Measurements from ENCODE around the gene CNPY3.
"Not testable (repeated sequence)": the region's sequence is repeated elsewhere in the genome, so short reads cannot be mapped to it uniquely, and the experiment has no call there.

Gene CNPY3

DNA sequence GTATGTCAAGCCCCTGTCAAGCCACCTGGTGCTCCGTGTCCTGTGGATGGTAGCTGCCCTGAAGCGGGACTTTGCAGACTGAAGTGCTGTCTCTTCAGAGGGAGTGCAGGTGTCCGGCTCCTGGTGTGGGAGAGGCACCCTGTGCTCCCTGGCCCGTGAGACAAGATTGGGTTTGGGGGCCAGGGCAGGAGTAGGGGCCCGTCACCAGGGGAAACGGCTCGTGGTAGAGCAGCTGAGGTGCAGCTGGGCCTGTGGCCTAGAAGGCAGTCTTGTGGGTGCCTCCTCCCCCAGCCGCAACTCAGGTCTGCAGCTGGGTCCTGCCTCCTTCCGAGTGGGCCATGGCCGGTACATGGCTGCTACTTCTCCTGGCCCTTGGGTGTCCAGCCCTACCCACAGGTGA is 13.5 kb upstream of the CNPY3 start, which contains the start of gene PTCRA:
TSS of gene PTCRA (plus strand) at position 322 of the 400 bp plus-strand sequence. CDS start at position 339, 17 bp downstream.
- no peak for DNase-seq (ENCODE audit: low spot score)
- FAIRE-seq = no peak

- no peak for FAIRE-seq
- no peak for DNase-seq (ENCODE audit: low spot score)
These were observed 13.0 kb upstream of the CNPY3 start for GRCh38 chr6:42916288-42916687.

- DNase-seq (ENCODE audit: low spot score) (no peak), FAIRE-seq (no peak)
These were observed 7.5 kb upstream of the CNPY3 start for GRCh38 chr6:42921801-42922200.

- FAIRE-seq (no peak), DNase-seq (ENCODE audit: low spot score) (no peak)
These were observed 5.6 kb upstream of the CNPY3 start for GRCh38 chr6:42923666-42924065.

DNA sequence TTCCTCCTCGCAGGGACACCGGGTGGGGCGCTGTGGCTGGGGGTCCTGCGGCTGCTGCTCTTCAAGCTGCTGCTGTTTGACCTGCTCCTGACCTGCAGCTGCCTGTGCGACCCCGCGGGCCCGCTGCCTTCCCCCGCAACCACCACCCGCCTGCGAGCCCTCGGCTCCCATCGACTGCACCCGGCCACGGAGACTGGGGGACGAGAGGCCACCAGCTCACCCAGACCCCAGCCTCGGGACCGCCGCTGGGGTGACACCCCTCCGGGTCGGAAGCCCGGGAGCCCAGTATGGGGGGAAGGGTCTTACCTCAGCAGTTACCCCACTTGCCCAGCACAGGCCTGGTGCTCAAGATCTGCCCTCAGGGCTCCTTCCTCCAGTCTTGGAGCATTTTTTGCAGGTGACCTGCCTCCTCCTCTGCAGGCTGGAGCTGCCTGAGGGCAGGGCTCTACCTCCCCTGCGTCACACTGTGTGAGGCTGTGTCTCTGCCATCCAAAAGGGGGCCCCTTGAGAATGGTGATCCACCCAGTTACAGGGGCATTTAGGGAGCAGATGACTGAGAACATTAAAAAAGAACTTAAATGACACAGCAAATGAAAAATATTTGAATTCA is 3.9 kb upstream of the CNPY3 start:
- no peak for FAIRE-seq

GRCh38 chr6:42929821-42930360 is 611 bp downstream of the CNPY3 start:
- DNase-seq (ENCODE audit: low spot score) = peak; percentile 28
- no peak for FAIRE-seq

More for the DNA sequence above, 3.9 kb upstream of the CNPY3 start:
- no peak for DNase-seq (ENCODE audit: low spot score)

- no peak for FAIRE-seq
- DNase-seq (ENCODE audit: low spot score) = no peak
These were observed 3.1 kb downstream of the CNPY3 start for GRCh38 chr6:42932412-42932811.

DNA sequence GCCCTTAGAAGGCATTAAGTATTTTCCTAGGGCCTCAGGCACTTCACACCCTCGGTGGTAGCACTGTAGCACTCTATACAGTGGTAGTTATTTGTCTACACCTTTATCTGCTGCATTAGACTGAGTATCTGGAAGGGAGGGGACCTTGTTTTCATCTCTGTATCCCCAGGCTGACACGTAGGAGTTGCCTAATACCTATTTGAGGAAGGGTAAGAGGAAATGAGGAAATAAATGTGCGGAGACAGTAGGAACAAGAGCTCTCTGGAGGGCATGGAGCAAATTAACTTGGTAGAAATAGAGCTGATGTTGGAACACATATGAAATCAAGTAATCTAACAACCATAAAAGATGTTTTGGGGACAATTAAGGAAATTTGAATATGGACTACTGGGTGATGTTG is 3.9 kb downstream of the CNPY3 start:
- no peak for FAIRE-seq
- DNase-seq (ENCODE audit: low spot score) = no peak

GRCh38 chr6:42935322-42935721 is 6.0 kb downstream of the CNPY3 start:
- DNase-seq (ENCODE audit: low spot score) (no peak), FAIRE-seq (no peak)

DNA sequence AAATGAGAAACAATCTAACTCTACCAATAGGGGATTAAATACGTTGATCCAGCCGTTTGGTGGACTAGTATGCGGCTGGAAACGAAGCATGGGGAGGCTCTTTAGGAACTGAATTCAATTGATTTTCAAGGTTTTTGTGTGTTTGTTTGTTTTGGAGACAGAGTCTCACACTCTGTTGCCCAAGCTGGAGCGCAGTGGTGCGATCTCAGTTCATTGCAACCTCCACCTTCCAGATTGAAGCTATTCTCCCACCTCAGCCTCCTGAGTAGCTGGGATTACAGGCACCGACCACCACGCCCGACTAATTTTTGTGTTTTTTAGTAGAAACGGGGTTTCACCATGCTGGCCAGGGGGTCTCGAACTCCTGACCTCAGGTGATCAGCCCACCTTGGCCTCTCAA is 7.1 kb downstream of the CNPY3 start:
- DNase-seq (ENCODE audit: low spot score) (no peak), FAIRE-seq (no peak)

DNA sequence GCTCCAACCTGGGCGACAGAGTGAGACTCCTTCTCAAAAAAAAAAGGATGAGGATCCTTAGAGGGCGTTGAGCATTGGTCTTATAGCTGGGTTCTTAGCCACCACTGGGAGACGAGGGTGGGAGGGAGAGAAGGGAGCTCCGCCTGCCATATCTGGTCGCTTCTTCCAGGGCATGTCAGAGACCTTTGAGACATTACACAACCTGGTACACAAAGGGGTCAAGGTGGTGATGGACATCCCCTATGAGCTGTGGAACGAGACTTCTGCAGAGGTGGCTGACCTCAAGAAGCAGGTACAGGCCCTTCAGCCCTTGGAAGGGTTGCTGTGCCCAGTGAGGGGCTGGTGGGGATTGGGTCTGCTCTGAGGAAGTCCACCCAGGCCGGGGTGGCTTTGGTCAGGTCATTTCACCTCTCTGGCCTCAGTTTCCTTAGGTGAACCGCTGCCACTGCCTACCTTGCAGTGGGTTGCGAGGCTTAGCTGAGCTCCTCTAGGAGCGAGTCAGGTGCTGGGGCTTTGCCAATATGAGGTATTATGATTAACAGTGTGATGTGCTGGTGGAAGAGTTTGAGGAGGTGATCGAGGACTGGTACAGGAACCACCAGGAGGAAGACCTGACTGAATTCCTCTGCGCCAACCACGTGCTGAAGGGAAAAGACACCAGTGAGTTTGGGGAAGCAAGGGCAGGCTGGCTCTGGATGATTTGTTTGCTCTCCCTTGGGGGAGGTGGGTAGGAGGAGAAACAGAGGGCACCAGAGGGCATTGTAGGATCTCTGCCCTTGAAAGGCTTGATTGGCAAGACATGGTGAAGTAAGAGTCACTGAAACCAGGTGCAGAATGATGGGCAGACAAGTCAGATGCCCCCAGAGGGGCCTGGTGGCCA is 8.5 kb downstream of the CNPY3 start:
- no peak for FAIRE-seq
- no peak for DNase-seq (ENCODE audit: low spot score)

- DNase-seq (ENCODE audit: low spot score) (no peak), FAIRE-seq (no peak)
These were observed 9.1 kb downstream of the CNPY3 start for GRCh38 chr6:42938428-42938796.

- FAIRE-seq = no peak
- no peak for DNase-seq (ENCODE audit: low spot score)
These were observed 9.9 kb downstream of the CNPY3 start for GRCh38 chr6:42938987-42939809.

GRCh38 chr6:42939810-42940167 is 10.5 kb downstream of the CNPY3 start:
- DNase-seq (ENCODE audit: low spot score) (no peak), FAIRE-seq (no peak)

- FAIRE-seq (no peak), DNase-seq (ENCODE audit: low spot score) (no peak)
These were observed 11.3 kb downstream of the CNPY3 start for GRCh38 chr6:42940493-42941045.

DNA sequence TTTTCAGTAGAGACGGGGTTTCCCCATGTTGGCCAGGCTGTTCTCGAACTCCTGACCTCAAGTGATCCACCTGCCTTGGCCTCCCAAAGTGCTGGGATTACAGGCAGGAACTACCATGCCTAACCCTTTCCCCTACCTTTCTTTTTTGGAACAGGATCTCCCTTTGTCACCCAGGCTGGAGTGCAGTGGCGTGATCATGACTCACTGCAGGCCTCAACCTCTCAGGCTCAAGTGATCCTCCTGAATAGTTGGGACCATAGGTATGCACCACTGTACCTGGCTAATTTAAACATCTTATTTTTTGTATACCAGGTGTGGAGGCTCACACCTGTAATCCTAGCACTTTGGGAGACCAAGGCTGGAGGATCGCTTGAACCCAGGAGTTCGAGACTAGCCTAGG is 12.1 kb downstream of the CNPY3 start:
- not testable (repeated sequence) for FAIRE-seq; DNase-seq (ENCODE audit: low spot score)

DNA sequence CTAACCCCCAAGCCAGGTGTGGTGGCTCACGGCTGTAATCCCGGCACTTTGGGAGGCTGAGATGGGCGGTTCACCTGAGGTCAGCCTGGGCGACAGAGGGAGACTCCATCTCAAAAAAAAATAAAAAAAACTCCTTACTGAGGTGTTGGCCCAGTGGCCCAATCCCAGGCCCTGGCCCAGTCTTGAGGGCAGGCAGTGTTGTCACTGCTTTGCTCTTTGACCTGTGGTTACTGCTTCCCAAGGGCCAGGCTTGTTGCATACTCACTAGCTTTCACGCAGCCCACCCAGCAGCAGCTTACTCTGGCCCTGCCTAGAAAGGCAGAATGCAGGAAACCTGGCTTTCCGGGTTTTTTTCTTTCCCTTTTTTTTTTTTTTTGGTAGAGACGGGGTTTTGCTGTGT is 13.2 kb downstream of the CNPY3 start:
- no peak for FAIRE-seq
- no peak for DNase-seq (ENCODE audit: low spot score)

- DNase-seq (ENCODE audit: low spot score) (no peak), FAIRE-seq (no peak)
These were observed 18.7 kb downstream of the CNPY3 start for GRCh38 chr6:42947950-42948349.

GRCh38 chr6:42952389-42952788 is 23.1 kb downstream of the CNPY3 start:
- DNase-seq (ENCODE audit: low spot score) (no peak), FAIRE-seq (no peak)

- not testable (repeated sequence) for DNase-seq (ENCODE audit: low spot score); FAIRE-seq
These were observed 25.1 kb downstream of the CNPY3 start for GRCh38 chr6:42954405-42954804.

DNA sequence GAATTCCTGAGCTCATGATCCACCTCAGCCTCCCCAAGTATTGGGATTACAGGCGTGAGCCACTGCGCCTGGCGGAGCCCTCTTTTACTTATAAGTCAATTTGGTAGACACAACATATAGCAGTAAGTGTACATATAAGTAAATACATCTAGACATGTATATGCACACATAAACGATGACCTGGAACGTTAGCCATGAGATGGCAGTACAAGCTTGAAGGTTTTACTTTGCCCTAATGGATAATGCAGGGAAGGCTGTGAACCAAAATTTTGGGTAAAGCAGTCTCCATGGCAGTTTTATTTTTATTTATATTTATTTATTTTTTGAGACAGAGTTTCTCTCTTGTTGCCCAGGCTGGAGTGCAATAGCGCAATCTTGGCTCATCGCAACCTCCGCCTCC is 28.8 kb downstream of the CNPY3 start:
- DNase-seq (ENCODE audit: low spot score) (no peak), FAIRE-seq (no peak)

DNA sequence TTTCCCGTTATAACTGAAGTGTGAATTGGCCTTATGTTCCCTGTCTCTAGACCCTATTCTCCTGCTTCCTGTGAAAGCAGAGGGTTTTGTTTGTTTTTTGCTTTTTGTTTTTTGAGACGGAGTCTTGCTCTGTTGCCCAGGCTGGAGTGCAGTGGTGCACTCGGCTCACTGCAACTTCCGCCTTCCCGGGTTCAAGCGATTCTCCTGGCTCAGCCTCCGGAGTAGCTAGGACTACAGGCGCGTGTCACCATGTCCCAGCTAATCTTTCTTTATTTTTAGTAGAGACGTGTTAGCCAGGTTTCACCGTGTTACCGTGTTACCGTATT is 30.6 kb downstream of the CNPY3 start:
- DNase-seq (ENCODE audit: low spot score) (no peak), FAIRE-seq (no peak)

Data from RCC 7860 (cell line).